Neural progenitor cell (in vitro differentiated cells): ENCODE data around the gene CARMIL1. TPM values are rescaled to one million over a fixed set of nuclear protein-coding genes. Genes with fewer than 3 reads are reported as not detected.

Experiments used
- DNase-seq: peaks from one replicate; pipeline ENCODE4 v3.0.0-alpha.2; 2016; ENCODE audit warnings: low spot score
- H2AFZ ChIP-seq: fragments of 200-600 bp; sonication (generic); replicated peaks from 2 replicates; pipeline ENCODE4 v1.6.1; 2016; ENCODE audit warnings: antibody characterized with exemption
- H3F3A ChIP-seq: fragments of 200-600 bp; sonication (generic); 2 replicates; pipeline ENCODE4 v1.6.1; 2016; ENCODE audit warnings: antibody characterized with exemption, low read depth
- H3K27ac ChIP-seq: fragments of 200-600 bp; sonication (generic); 2 replicates; pipeline ENCODE4 v1.5.1; 2016; ENCODE audit warnings: mild to moderate bottlenecking
- H3K27me3 ChIP-seq: fragments of 200-600 bp; sonication (generic); 2 replicates; pipeline ENCODE4 v1.6.1; 2016; ENCODE audit warnings: mild to moderate bottlenecking, moderate library complexity
- H3K36me3 ChIP-seq: fragments of 200-600 bp; sonication (generic); 2 replicates; pipeline ENCODE4 v1.5.1; 2016
- H3K4me1 ChIP-seq: fragments of 200-600 bp; sonication (generic); 2 replicates; pipeline ENCODE4 v1.6.1; 2016; ENCODE audit warnings: mixed run types
- H3K4me2 ChIP-seq: fragments of 200-600 bp; sonication (generic); 2 replicates; pipeline ENCODE4 v1.6.1; 2016
- H3K4me3 ChIP-seq: fragments of 200-600 bp; sonication (generic); 2 replicates; pipeline ENCODE4 v1.5.1; 2016
- H3K79me2 ChIP-seq: fragments of 200-600 bp; sonication (generic); 2 replicates; pipeline ENCODE4 v1.6.1; 2016; ENCODE audit warnings: low read depth
- H3K9ac ChIP-seq: fragments of 200-600 bp; sonication (generic); 2 replicates; pipeline ENCODE4 v1.6.1; 2016
- H3K9me3 ChIP-seq: fragments of 200-600 bp; sonication (generic); 2 replicates; pipeline ENCODE4 v1.5.1; 2016; ENCODE audit warnings: low read depth
- H4K20me1 ChIP-seq: fragments of 200-600 bp; sonication (generic); 2 replicates; pipeline ENCODE4 v1.6.1; 2016; ENCODE audit warnings: low read depth
- H3K27ac Mint-ChIP-seq: 3 replicates; pipeline ENCODE4 v1.8.0; 2021; ENCODE audit warnings: mixed read lengths
- H3K27me3 Mint-ChIP-seq: 2 replicates; pipeline ENCODE4 v1.8.0; 2022; ENCODE audit warnings: low read depth, mild to moderate bottlenecking, inconsistent platforms, moderate library complexity, mixed read lengths; ENCODE audit not compliant: insufficient read depth
- H3K36me3 Mint-ChIP-seq: 3 replicates; pipeline ENCODE4 v1.8.0; 2021; ENCODE audit warnings: mixed read lengths
- H3K4me1 Mint-ChIP-seq: 3 replicates; pipeline ENCODE4 v1.8.0; 2021; ENCODE audit warnings: mixed read lengths
- H3K4me3 Mint-ChIP-seq: 3 replicates; pipeline ENCODE4 v1.8.0; 2021; ENCODE audit warnings: mild to moderate bottlenecking, moderate library complexity, mixed read lengths
- H3K9me3 Mint-ChIP-seq: 3 replicates; pipeline ENCODE4 v1.8.0; 2020; ENCODE audit warnings: mixed read lengths
- EZH2 ChIP-seq: fragments of 200-600 bp; sonication (generic); IDR thresholded peaks from 2 replicates; pipeline ENCODE4 v1.6.1; 2017; ENCODE audit warnings: antibody characterized with exemption, mild to moderate bottlenecking, moderate library complexity
- EZH2phosphoT487 ChIP-seq: fragments of 200-600 bp; sonication (generic); IDR thresholded peaks from 2 replicates; pipeline ENCODE4 v1.6.1; 2017; ENCODE audit warnings: antibody characterized with exemption
- total RNA-seq: library from RNA; depleted of rRNA; stranded (reverse); fragments of >200 nt; gene quantifications from 2 replicates; pipeline ENCODE4 v1.2.3, GENCODE V29; 2015; ENCODE audit warnings: low replicate concordance
- TF ChIP-seq, protein P1 (sequence below): fragments of 200-600 bp; sonication (generic); IDR thresholded peaks from 2 replicates; pipeline ENCODE4 v1.5.1; 2017; ENCODE audit warnings: antibody characterized with exemption, mild to moderate bottlenecking

CARMIL1 gene
- total RNA-seq, 1 donor from 2014 or later = 13.3 TPM

DNA sequence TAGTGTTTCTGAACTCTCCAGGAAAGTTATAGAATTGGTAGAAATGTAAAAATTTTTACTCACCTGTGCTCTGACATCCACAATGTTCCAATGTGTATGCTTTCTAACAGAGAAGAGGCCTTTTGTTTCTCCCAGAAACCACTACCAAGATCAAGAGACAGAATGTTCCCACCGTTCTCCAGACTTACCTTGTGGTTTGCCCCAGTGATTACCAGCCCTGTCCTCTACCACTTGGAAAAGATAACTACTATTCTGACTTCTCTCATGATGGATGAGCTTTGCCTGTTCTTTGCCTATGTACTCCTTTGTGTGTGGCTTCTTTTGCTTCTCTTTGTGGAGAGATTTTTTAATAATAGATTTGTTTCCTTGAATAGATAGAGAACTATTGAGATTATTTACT is 199.8 kb downstream of the CARMIL1 start:
- Mint-ChIP-seq H3K27ac (no peak overlapping the region), H3K4me3 (no peak overlapping the region), H3K4me1 (peaks cover 9% of the 10 kb centered on the region), H3K9me3 (no peaks in the 10 kb centered on the region), H3K27me3 (no peaks in the 10 kb centered on the region), H3K36me3 (peaks cover 11% of the 10 kb centered on the region)
- no peak overlapping the region for H2AFZ ChIP-seq
- H3K9ac ChIP-seq = no peak overlapping the region
- H4K20me1 ChIP-seq = no peaks in the 10 kb centered on the region
- H3K27me3 ChIP-seq = no peaks in the 10 kb centered on the region
- H3K4me1 ChIP-seq = peaks cover 16% of the 10 kb centered on the region
- H3K4me3 ChIP-seq = no peak overlapping the region
- no peak overlapping the region for H3K4me2 ChIP-seq
- H3K36me3 ChIP-seq = no peaks in the 10 kb centered on the region
- H3K79me2 ChIP-seq = no peaks in the 10 kb centered on the region
- H3K9me3 ChIP-seq = no peaks in the 10 kb centered on the region
- TF ChIP-seq EZH2 (no peak), EZH2phosphoT487 (no peak)
- TF ChIP-seq, protein P1, sequence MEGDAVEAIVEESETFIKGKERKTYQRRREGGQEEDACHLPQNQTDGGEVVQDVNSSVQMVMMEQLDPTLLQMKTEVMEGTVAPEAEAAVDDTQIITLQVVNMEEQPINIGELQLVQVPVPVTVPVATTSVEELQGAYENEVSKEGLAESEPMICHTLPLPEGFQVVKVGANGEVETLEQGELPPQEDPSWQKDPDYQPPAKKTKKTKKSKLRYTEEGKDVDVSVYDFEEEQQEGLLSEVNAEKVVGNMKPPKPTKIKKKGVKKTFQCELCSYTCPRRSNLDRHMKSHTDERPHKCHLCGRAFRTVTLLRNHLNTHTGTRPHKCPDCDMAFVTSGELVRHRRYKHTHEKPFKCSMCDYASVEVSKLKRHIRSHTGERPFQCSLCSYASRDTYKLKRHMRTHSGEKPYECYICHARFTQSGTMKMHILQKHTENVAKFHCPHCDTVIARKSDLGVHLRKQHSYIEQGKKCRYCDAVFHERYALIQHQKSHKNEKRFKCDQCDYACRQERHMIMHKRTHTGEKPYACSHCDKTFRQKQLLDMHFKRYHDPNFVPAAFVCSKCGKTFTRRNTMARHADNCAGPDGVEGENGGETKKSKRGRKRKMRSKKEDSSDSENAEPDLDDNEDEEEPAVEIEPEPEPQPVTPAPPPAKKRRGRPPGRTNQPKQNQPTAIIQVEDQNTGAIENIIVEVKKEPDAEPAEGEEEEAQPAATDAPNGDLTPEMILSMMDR = no peak
- H3K27ac ChIP-seq = no peak overlapping the region
- DNase-seq = no peak
- no peaks in the 10 kb centered on the region for H3F3A ChIP-seq

DNA sequence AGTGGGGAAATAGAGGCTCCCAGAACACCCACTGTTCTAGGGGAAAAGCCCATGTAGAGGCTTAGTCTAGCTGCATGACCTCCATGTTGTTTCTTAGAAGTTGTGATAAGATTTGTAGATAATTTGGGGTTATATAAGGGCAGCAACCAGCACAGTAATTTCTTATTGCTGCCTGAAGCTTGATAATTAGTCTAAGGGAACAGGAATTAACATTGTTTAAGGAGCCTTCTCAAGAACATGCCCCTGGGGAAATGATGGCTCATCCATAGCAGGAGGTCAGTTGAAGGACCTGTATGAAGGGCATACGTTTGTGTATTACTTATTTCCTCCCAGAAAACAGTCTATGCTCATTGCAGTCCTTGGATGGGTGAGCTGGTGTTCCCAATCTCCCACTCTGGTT is 202.1 kb downstream of the CARMIL1 start:
- no peak overlapping the region for H3K27ac ChIP-seq
- Mint-ChIP-seq H3K4me1 (peaks cover 20% of the 10 kb centered on the region), H3K27ac (no peak overlapping the region), H3K36me3 (peaks cover 3% of the 10 kb centered on the region), H3K4me3 (no peak overlapping the region), H3K9me3 (no peaks in the 10 kb centered on the region), H3K27me3 (no peaks in the 10 kb centered on the region)
- no peak overlapping the region for H2AFZ ChIP-seq
- no peaks in the 10 kb centered on the region for H3F3A ChIP-seq
- H3K27me3 ChIP-seq = no peaks in the 10 kb centered on the region
- H3K4me1 ChIP-seq = peaks cover 21% of the 10 kb centered on the region
- no peaks in the 10 kb centered on the region for H3K79me2 ChIP-seq
- H3K4me2 ChIP-seq = no peak overlapping the region
- H3K9me3 ChIP-seq = no peaks in the 10 kb centered on the region
- TF ChIP-seq EZH2phosphoT487 = no peak
- TF ChIP-seq, protein P1 = no peak
- TF ChIP-seq EZH2 = no peak
- no peak overlapping the region for H3K4me3 ChIP-seq
- no peak overlapping the region for H3K9ac ChIP-seq
- no peaks in the 10 kb centered on the region for H4K20me1 ChIP-seq
- DNase-seq = no peak
- H3K36me3 ChIP-seq = no peaks in the 10 kb centered on the region

DNA sequence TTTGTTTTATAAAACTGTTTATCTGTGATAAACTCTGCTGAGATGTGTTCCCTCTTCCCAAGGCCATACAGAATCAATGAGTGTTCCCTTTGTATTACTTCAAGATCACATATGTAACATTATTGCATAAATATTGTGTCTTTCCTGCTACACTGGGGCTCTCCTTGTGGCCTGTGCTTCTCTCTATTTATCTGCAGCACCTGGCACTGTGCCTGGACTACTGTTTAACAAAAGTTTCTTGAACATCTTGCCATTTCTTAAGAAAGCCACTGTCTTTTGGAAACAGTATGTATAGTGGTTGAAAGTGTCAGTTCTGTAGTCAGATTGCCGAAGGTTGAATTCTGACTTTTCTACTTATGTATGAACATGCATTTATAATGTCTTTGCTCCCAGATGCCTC is 203.8 kb downstream of the CARMIL1 start:
- H3K9me3 ChIP-seq = no peaks in the 10 kb centered on the region
- H3K4me3 Mint-ChIP-seq = no peak overlapping the region
- no peaks in the 10 kb centered on the region for H3K79me2 ChIP-seq
- no peak overlapping the region for H2AFZ ChIP-seq
- no peaks in the 10 kb centered on the region for H4K20me1 ChIP-seq
- H3K27ac ChIP-seq = no peak overlapping the region
- no peak overlapping the region for H3K27ac Mint-ChIP-seq
- H3K36me3 Mint-ChIP-seq = no peaks in the 10 kb centered on the region
- H3K9me3 Mint-ChIP-seq = no peaks in the 10 kb centered on the region
- no peaks in the 10 kb centered on the region for H3F3A ChIP-seq
- no peaks in the 10 kb centered on the region for H3K36me3 ChIP-seq
- DNase-seq = no peak
- H3K4me3 ChIP-seq = no peak overlapping the region
- peaks cover 25% of the 10 kb centered on the region for H3K4me1 Mint-ChIP-seq
- H3K4me2 ChIP-seq = no peak overlapping the region
- H3K9ac ChIP-seq = no peak overlapping the region
- peaks cover 25% of the 10 kb centered on the region for H3K4me1 ChIP-seq
- H3K27me3 Mint-ChIP-seq = no peaks in the 10 kb centered on the region
- no peaks in the 10 kb centered on the region for H3K27me3 ChIP-seq
- no peak for TF ChIP-seq EZH2
- TF ChIP-seq, protein P1 = no peak
- TF ChIP-seq EZH2phosphoT487 = no peak
